ENCODE data around the gene PLK5.

DNA sequence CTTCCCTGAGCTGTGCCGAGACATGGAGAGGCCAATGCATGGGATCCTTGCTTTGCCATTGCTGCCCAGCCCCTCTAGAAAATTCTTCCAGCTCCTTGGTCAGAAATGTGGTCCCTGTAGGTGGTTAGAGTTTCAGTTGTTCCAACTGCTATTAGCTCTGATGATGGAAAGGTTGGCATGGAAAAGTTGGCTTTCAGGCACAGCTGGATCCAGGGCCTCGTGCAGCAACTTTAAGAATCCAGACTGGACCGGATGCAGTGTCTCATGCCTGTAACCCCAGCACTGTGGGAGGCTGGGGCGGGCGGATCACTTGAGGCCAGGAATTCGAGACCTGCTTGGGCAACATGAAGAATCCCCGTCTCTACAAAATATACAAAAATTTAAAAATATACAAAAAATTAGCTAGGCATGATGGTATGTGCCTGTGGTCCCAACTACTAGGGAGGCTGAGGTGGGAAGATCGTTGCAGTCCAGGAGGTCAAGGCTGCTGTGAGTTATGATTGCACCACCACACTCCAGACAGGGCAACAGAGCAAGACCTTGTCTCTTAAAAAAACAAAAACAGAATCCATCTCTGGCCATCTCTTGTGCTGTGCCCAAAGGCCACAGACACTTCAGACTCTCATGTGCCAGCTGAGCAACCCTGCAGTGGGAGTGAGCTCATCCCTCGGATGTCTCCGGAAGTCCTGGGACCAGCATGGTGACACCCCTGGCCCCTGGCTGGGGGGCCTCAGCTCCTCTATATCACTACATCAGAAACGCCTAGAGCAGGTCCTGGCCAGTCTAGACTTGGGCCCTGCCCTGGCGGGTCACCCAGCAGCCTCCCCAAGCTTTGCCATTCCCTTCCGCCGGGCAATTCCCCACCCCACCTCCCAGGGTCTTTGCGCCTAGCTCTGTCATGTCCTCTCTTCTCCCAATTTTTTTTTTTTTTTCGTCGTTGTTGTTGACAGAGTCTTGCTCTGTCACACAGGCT is 27.5 kb downstream of the PLK5 start:
- TF ChIP-seq POLR2A (IDR thresholded peaks at IDR 0.05; ENCODE audit: low read length) = no peak
- no peak for TF ChIP-seq GATA1 (IDR thresholded peaks at IDR 0.05; ENCODE audit: low read depth, low read length)
